Caco-2 (cell line): ENCODE measurements around the gene CSMD2. TPM values are rescaled to one million over a fixed set of nuclear protein-coding genes. Genes with fewer than 3 reads are reported as not detected.

Source experiments
- BruUV-seq: library from RNA; stranded (reverse); fragments of 400-500 nt; replicated peaks from 2 replicates; lab custom pipeline; 2021; lab: Mats Ljungman, UMichigan
- CTCF ChIA-PET: fragments of 300-600 bp; sonication (Branson Sonifier 250); formaldehyde crosslinking; loops from one replicate; lab custom pipeline; 2022; ENCODE audit warnings: antibody characterized with exemption; lab: Charles Lee
- POLR2A ChIA-PET: fragments of 300-600 bp; sonication (Branson Sonifier 250); formaldehyde crosslinking; loops from one replicate; lab custom pipeline; 2022; ENCODE audit warnings: antibody characterized with exemption; lab: Charles Lee
- DNase-seq, 2 experiments: peaks; one replicate each; pipeline versions ENCODE4 v3.0.0 to v3.0.0-alpha.2; 2020 to 2022
- H3K27me3 ChIP-seq: replicated peaks from 2 replicates; pipeline ENCODE4 v1.6.0; 2011; ENCODE audit warnings: low read length; ENCODE audit not compliant: control insufficient read depth, insufficient read depth
- H3K36me3 ChIP-seq: 2 replicates; pipeline ENCODE4 v1.5.1; 2011; ENCODE audit warnings: low read length; ENCODE audit not compliant: control insufficient read depth, insufficient read depth
- H3K4me1 ChIP-seq: fragments of 250-450 bp; sonication (Bioruptor Pico); 2 replicates; pipeline ENCODE4 v1.5.1; 2020; ENCODE audit warnings: mild to moderate bottlenecking
- H3K4me3 ChIP-seq: 2 replicates; pipeline ENCODE4 v1.5.1; 2011; ENCODE audit warnings: low read depth, mild to moderate bottlenecking, control low read depth, low read length
- H3K9me3 ChIP-seq: fragments of 250-450 bp; sonication (Bioruptor Pico); 2 replicates; pipeline ENCODE4 v1.5.1; 2020; ENCODE audit warnings: mild to moderate bottlenecking, moderate library complexity
- H3K27ac Mint-ChIP-seq: one replicate; pipeline ENCODE4 v1.8.0; 2022; ENCODE audit warnings: mixed read lengths; ENCODE audit not compliant: unreplicated experiment
- H3K27me3 Mint-ChIP-seq: one replicate; pipeline ENCODE4 v1.8.0; 2022; ENCODE audit warnings: mixed read lengths; ENCODE audit not compliant: insufficient read depth, unreplicated experiment
- H3K36me3 Mint-ChIP-seq: one replicate; pipeline ENCODE4 v1.8.0; 2022; ENCODE audit warnings: mild to moderate bottlenecking, mixed read lengths; ENCODE audit not compliant: insufficient read depth, unreplicated experiment
- H3K4me1 Mint-ChIP-seq: one replicate; pipeline ENCODE4 v1.8.0; 2022; ENCODE audit warnings: low read depth, mixed read lengths; ENCODE audit not compliant: unreplicated experiment
- H3K4me3 Mint-ChIP-seq: one replicate; pipeline ENCODE4 v1.8.0; 2022; ENCODE audit warnings: mild to moderate bottlenecking, moderate library complexity, mixed read lengths; ENCODE audit not compliant: unreplicated experiment
- H3K9me3 Mint-ChIP-seq: one replicate; pipeline ENCODE4 v1.8.0; 2022; ENCODE audit warnings: mixed read lengths; ENCODE audit not compliant: unreplicated experiment
- CTCF ChIP-seq, 2 experiments: fragments of 200-600 bp in 1 of 2; IDR thresholded peaks; 1 replicate in 1 of 2; 2 replicates in 1 of 2; pipeline versions ENCODE4 v1.5.1 to v1.8.0; 2011 to 2022; ENCODE audit warnings: antibody characterized with exemption in 1 of 2, control low read depth in 1 of 2, inconsistent platforms in 1 of 2, low read depth in 1 of 2, low read length in 1 of 2, mild to moderate bottlenecking in 1 of 2, moderate library complexity in 1 of 2; ENCODE audit not compliant: insufficient read depth in 1 of 2, severe bottlenecking in 1 of 2, unreplicated experiment in 1 of 2
- intact Hi-C: fragments of 100-400 bp; cut with micrococcal nuclease; formaldehyde crosslinking; loops from one replicate; pipeline ENCODE4 v1.10.0; 2022; ENCODE audit not compliant: unreplicated experiment
- total RNA-seq: library from RNA; stranded (reverse); gene quantifications from 2 replicates; pipeline ENCODE4 v1.2.3, GENCODE V29; 2022

The CSMD2 gene
- total RNA-seq, 1 experiment from 2014 or later = not detected

- intact Hi-C loops = no loop called here
- peaks cover 24% of the 10 kb centered on the region for H3K27me3 Mint-ChIP-seq
- H3K9me3 ChIP-seq = no peaks in the 10 kb centered on the region
- no peak overlapping the region for H3K4me3 ChIP-seq
- no peaks in the 10 kb centered on the region for H3K36me3 Mint-ChIP-seq
- ChIA-PET POLR2A (no interaction called here), CTCF (no interaction called here)
- no peaks in the 10 kb centered on the region for H3K9me3 Mint-ChIP-seq
- DNase-seq = no peak
- no TSS peak for BruUV-seq
- H3K27ac Mint-ChIP-seq = no peak overlapping the region
- no peak overlapping the region for H3K4me3 Mint-ChIP-seq
- no peaks in the 10 kb centered on the region for H3K36me3 ChIP-seq
- H3K27me3 ChIP-seq = no peaks in the 10 kb centered on the region
- no peak for TF ChIP-seq CTCF (IDR thresholded peaks at IDR 0.05; ENCODE audit: insufficient read depth in 1 of 2, low read depth in 1 of 2, low read length in 1 of 2, severe bottlenecking in 1 of 2, unreplicated experiment in 1 of 2)
- no peaks in the 10 kb centered on the region for H3K4me1 ChIP-seq
- no peaks in the 10 kb centered on the region for H3K4me1 Mint-ChIP-seq
Measured at GRCh38 chr1:34178072-34178471, 13.0 kb upstream of the CSMD2 start.

GRCh38 chr1:34176830-34177603 lies 12.0 kb upstream of the CSMD2 start, which contains the start of gene C1orf94:
C1orf94 (plus strand) TSS chr1:34176907; CDS start chr1:34177790, 883 bp downstream.
- H3K27ac Mint-ChIP-seq = no peak within 1 kb of the TSS
- intact Hi-C loops = no loop called here
- CTCF ChIA-PET = no interaction called here
- H3K4me3 ChIP-seq = no peak within 1 kb of the TSS
- DNase-seq = no peak
- H3K27me3 Mint-ChIP-seq = peaks cover 20% of the 10 kb centered on the region
- POLR2A ChIA-PET = no interaction called here
- no peaks in the 10 kb centered on the region for H3K36me3 ChIP-seq
- no peaks in the 10 kb centered on the region for H3K27me3 ChIP-seq
- H3K9me3 ChIP-seq = no peaks in the 10 kb centered on the region
- no peaks in the 10 kb centered on the region for H3K9me3 Mint-ChIP-seq
- no peaks in the 10 kb centered on the region for H3K4me1 ChIP-seq
- no peaks in the 10 kb centered on the region for H3K4me1 Mint-ChIP-seq
- TF ChIP-seq CTCF (IDR thresholded peaks at IDR 0.05; ENCODE audit: insufficient read depth in 1 of 2, low read depth in 1 of 2, low read length in 1 of 2, severe bottlenecking in 1 of 2, unreplicated experiment in 1 of 2) = no peak
- BruUV-seq = no TSS peak
- no peak within 1 kb of the TSS for H3K4me3 Mint-ChIP-seq
- no peaks in the 10 kb centered on the region for H3K36me3 Mint-ChIP-seq

GRCh38 chr1:34175744-34176143 lies 10.7 kb upstream of the CSMD2 start:
- H3K4me3 Mint-ChIP-seq = no peak overlapping the region
- H3K36me3 Mint-ChIP-seq = no peaks in the 10 kb centered on the region
- POLR2A ChIA-PET = no interaction called here
- H3K4me3 ChIP-seq = no peak overlapping the region
- H3K4me1 Mint-ChIP-seq = no peaks in the 10 kb centered on the region
- H3K4me1 ChIP-seq = no peaks in the 10 kb centered on the region
- no peaks in the 10 kb centered on the region for H3K9me3 ChIP-seq
- CTCF ChIA-PET = no interaction called here
- H3K9me3 Mint-ChIP-seq = no peaks in the 10 kb centered on the region
- no peak for TF ChIP-seq CTCF (IDR thresholded peaks at IDR 0.05; ENCODE audit: insufficient read depth in 1 of 2, low read depth in 1 of 2, low read length in 1 of 2, severe bottlenecking in 1 of 2, unreplicated experiment in 1 of 2)
- DNase-seq = no peak
- H3K36me3 ChIP-seq = no peaks in the 10 kb centered on the region
- no peak overlapping the region for H3K27ac Mint-ChIP-seq
- peaks cover 11% of the 10 kb centered on the region for H3K27me3 Mint-ChIP-seq
- no peaks in the 10 kb centered on the region for H3K27me3 ChIP-seq
- BruUV-seq = no TSS peak
- intact Hi-C loops = no loop called here
